GM10266 (cell line): ENCODE results near the gene SENP5.

Source experiments
- DNase-seq: peaks from one replicate; pipeline ENCODE4 v3.0.0; 2012; ENCODE audit errors: extremely low spot score
- TF ChIP-seq, protein P1 (sequence below): IDR thresholded peaks from 2 replicates; pipeline ENCODE4 v1.5.1; 2012; ENCODE audit warnings: mild to moderate bottlenecking, low read depth; ENCODE audit not compliant: control insufficient read depth, insufficient read depth; ENCODE audit errors: missing control alignments

Gene SENP5

DNA sequence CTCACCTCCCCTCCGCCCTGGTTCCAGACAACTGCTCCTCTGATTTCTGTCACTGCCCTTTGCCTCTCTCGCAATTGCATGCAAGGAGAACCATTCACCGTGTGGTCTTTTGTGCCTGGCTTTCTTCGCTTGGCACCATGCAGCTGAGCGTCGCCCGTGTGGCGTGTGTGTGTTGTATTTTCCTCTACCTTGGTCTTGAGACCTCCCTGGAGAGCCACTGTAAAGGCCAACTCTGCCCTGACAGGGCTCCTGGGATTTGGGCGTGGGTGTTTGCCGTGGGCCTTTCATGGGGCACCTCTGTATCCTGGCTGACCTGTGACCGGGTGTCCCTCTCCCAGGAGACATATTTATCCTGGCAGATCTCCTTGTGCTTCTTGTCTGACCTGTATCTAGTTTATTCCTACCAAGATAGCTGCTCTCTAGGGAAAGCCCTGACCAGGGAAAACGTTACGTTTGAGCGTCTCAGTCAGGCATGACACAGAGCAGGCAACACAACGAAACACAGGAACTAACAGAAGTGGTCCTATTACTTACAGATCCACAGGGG lies 102.9 kb downstream of the SENP5 start:
- TF ChIP-seq, protein P1, sequence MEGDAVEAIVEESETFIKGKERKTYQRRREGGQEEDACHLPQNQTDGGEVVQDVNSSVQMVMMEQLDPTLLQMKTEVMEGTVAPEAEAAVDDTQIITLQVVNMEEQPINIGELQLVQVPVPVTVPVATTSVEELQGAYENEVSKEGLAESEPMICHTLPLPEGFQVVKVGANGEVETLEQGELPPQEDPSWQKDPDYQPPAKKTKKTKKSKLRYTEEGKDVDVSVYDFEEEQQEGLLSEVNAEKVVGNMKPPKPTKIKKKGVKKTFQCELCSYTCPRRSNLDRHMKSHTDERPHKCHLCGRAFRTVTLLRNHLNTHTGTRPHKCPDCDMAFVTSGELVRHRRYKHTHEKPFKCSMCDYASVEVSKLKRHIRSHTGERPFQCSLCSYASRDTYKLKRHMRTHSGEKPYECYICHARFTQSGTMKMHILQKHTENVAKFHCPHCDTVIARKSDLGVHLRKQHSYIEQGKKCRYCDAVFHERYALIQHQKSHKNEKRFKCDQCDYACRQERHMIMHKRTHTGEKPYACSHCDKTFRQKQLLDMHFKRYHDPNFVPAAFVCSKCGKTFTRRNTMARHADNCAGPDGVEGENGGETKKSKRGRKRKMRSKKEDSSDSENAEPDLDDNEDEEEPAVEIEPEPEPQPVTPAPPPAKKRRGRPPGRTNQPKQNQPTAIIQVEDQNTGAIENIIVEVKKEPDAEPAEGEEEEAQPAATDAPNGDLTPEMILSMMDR: no peak
- DNase-seq: no peak

DNA sequence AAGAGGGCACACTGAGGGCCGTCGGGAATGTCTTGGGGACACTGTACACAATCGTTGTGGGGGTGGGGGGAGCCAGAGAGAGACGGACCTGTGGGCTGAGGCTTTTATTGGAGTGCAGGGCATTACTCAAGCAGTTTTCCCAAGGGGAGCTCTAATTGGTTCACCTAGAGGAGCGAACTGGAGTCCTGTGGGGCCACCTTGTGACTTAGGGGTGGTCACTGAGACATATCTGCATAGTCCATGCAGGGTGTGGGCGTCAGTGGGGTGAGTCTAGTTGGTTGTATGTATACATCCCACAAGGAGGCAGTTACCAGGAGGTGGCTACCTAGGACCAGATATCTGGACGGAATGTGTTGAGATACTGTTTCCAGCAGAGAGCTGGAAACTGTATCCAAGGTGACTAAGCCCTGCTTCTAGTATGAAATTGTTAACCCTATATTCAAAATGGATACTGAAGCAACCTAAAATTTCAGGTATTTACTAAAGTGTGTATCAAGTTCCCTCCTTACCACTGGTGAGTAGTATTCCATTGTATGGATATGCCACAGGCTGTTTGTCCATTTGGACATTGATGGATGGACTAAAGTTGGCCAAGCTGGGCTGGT lies 103.5 kb downstream of the SENP5 start:
- no peak for DNase-seq

DNA sequence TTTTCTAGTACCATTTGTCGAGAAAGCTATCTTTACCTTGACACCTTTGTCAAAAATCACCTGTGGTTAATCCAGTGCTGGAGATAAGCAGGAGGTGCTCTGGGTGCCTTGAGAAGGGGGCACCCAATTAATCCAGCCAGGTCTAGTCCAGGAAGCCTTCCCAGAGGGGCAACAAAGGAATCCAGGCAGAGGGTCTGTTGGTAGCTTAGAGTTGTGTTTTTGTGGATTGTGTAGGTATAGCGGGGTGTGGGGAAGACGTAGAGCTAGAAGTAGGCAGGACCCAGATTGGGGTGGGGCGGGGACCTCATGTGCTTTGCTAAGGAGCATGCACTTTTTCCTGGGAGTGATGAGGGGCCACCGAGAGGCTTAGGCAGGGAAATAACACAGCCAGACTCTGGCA lies 106.9 kb downstream of the SENP5 start:
- DNase-seq: no peak
- TF ChIP-seq, protein P1: no peak

More for the DNA sequence above, 103.5 kb downstream of the SENP5 start:
- TF ChIP-seq, protein P1: no peak

DNA sequence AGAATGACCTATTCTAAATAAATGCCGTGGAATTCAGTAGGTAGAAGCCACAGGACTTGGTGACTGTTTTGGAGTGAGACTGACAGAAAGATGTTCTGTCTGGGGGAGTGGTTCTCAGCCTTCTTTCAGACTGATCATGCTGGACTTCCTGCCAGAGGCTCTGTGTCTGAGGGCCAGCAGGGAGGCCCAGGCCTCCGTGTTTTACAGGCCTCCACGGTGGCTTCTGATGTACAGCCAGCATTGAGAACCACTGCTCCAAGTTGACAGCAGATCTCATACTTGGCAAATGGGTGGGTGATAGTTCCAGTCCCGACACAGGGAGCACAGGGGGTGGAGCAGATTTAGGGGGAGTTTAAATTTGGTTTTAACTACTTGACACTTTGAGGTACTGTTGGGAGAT lies 107.6 kb downstream of the SENP5 start:
- no peak for DNase-seq
- TF ChIP-seq, protein P1: no peak

DNA sequence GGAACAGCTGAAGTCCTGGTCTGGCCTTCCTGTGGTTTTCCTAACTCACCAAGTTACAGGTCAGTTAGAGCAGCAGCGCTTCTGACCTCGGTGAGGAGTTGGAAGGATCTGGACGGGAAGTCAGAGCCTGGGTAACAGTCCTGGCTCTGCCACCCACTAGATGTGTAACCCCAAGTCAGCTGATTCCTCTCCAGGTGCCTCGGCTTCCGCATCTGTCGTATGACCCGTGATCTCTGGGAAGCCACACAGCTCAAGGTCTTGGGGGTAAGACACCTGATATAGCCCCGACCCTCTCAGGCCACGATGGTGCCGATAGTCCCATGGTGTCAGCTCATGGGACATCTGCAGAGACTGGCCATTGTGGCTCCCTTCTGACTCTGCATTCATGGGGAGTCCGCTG lies 109.2 kb downstream of the SENP5 start:
- TF ChIP-seq, protein P1: no peak
- DNase-seq: no peak

DNA sequence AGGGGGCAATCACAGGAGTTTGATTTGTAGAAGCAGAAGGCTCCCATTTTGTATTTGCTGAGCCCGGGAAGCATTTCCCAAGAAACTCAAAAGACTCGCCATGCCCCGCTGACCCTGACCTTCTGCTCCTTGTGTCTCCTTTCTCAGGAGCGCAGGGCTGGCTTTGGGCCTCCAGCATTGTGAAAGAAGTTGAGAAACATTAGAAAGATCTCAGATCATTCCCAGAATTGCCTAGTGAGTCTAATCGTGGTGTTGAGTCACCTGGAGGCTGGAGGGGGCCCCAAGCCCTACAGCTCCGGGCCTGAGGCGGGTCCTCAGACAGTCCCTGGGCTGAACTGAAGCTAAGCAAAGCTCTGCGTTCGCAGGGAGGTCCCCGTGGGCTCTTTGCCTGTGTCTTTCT lies 111.8 kb downstream of the SENP5 start:
- TF ChIP-seq, protein P1: no peak
- no peak for DNase-seq

DNA sequence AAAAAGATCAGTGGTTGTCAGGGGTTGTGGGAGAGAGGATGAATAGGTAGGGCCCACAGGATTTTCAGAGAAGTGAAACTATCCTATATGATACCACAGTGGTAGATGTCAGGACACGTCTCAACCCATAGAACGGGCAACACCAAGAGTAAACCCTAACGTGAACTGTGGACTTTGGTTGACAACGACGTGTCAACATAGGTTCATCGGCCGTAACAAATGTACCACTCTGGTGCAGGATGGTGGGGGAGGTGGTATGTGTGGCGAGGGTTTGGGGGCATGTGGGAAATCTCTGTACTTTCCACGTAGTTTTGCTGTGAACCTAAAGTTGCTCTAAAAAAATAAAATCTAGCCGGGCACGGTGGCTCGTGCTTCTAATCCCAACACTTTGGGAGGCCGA lies 113.9 kb downstream of the SENP5 start:
- DNase-seq: no peak
- TF ChIP-seq, protein P1: no peak
